DOHH2 (cell line): ENCODE measurements around the gene DUSP10.

Experiments used
- EZH2phosphoT487 ChIP-seq: fragments of 200-600 bp; sonication (generic); IDR thresholded peaks from 2 replicates; pipeline ENCODE4 v1.6.1; 2017; ENCODE audit warnings: borderline replicate concordance, mild to moderate bottlenecking, antibody characterized with exemption, low read length, moderate library complexity, mixed read lengths
- TF ChIP-seq, protein P1 (sequence below): fragments of 200-600 bp; sonication (generic); IDR thresholded peaks from one replicate; pipeline ENCODE4 v1.5.1; 2014; ENCODE audit warnings: antibody characterized with exemption, mild to moderate bottlenecking, low read depth, low read length; ENCODE audit not compliant: poor library complexity, severe bottlenecking

DNA sequence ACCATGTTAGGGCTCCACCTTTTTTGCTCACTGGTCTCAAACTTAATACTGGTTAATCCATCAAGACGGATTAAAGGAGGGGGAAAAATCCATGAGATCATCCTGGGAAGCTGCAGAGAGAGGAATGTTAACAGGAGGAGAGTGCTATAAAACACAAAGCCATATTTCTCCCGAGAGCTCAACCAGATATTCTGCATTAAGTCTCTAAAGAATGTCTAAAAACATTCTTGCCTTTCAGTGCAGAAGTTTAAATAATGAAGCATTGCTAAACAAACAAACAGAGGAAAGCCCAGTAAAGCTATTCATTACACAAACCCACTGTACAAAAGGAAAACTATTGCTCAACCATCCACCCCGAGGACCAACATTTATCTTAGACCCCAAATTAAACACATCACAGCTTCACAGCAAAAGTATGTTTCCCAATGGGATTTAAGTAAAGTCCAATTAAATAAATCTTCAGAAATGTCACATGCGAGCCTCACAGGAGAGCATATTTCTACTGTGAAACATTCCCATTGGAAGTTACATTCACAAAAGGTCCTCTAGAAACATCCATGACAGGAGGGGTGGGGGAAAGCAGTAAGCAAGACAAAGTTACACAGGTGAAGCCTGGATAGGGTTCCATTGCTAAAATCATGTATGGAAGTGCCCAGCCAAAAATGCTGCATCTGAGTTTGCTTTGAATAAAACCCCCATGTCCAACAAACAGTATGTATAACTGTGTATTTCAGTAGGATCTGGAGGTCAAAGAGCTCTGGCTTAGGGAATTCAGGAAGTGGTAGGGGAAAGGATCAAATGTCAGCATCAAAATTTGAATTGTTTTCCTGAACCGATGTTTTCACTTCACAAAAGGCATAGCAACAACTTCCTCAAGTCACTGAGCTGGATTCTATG is 23.3 kb downstream of the DUSP10 start:
- TF ChIP-seq, protein P1, sequence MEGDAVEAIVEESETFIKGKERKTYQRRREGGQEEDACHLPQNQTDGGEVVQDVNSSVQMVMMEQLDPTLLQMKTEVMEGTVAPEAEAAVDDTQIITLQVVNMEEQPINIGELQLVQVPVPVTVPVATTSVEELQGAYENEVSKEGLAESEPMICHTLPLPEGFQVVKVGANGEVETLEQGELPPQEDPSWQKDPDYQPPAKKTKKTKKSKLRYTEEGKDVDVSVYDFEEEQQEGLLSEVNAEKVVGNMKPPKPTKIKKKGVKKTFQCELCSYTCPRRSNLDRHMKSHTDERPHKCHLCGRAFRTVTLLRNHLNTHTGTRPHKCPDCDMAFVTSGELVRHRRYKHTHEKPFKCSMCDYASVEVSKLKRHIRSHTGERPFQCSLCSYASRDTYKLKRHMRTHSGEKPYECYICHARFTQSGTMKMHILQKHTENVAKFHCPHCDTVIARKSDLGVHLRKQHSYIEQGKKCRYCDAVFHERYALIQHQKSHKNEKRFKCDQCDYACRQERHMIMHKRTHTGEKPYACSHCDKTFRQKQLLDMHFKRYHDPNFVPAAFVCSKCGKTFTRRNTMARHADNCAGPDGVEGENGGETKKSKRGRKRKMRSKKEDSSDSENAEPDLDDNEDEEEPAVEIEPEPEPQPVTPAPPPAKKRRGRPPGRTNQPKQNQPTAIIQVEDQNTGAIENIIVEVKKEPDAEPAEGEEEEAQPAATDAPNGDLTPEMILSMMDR = no peak
- TF ChIP-seq EZH2phosphoT487 = no peak
